ENCODE data around the gene KCNIP2.

Gene KCNIP2

GRCh38 chr10:101843032-101844021 lies at the start of gene KCNIP2:
Gene KCNIP2, minus strand, starts transcription at chr10:101843800. Its CDS starts 232 bp downstream, at chr10:101843568.
- DNase-seq, result no peak

GRCh38 chr10:101892782-101893391 lies 49.3 kb upstream of the KCNIP2 start:
- DNase-seq, result no peak

GRCh38 chr10:101889256-101890210 lies 45.9 kb upstream of the KCNIP2 start:
- DNase-seq, result no peak

GRCh38 chr10:101888251-101888949 lies 44.8 kb upstream of the KCNIP2 start:
- DNase-seq, result no peak

GRCh38 chr10:101887775-101888174 lies 44.2 kb upstream of the KCNIP2 start:
- no peak for DNase-seq

GRCh38 chr10:101886521-101887312 lies 43.1 kb upstream of the KCNIP2 start:
- no peak for DNase-seq

GRCh38 chr10:101881036-101881774 lies 37.6 kb upstream of the KCNIP2 start:
- DNase-seq, result no peak

- no peak for DNase-seq
Measured at GRCh38 chr10:101880232-101880573, 36.6 kb upstream of the KCNIP2 start.

GRCh38 chr10:101879456-101880231 lies 36.0 kb upstream of the KCNIP2 start:
- no peak for DNase-seq

- DNase-seq, result no peak
Measured at GRCh38 chr10:101878869-101879268, 35.3 kb upstream of the KCNIP2 start.

GRCh38 chr10:101875068-101875688 lies 31.6 kb upstream of the KCNIP2 start:
- DNase-seq, result no peak

GRCh38 chr10:101874252-101874651 lies 30.7 kb upstream of the KCNIP2 start:
- no peak for DNase-seq

GRCh38 chr10:101867931-101868330 lies 24.3 kb upstream of the KCNIP2 start:
- DNase-seq, result no peak

GRCh38 chr10:101859530-101859929 lies 15.9 kb upstream of the KCNIP2 start:
- no peak for DNase-seq

GRCh38 chr10:101858723-101859500 lies 15.3 kb upstream of the KCNIP2 start:
- no peak for DNase-seq

- DNase-seq, result no peak
Measured at GRCh38 chr10:101857802-101858476, 14.3 kb upstream of the KCNIP2 start.

- no peak for DNase-seq
Measured at GRCh38 chr10:101856626-101857025, 13.0 kb upstream of the KCNIP2 start.

All from SIG-M5 (cell line).